ENCODE results near the gene MRPS26. TPM values are rescaled to one million over a fixed set of nuclear protein-coding genes. Genes with fewer than 3 reads are reported as not detected.
"Not testable (repeated sequence)": the region's sequence is repeated elsewhere in the genome, so short reads cannot be mapped to it uniquely, and the experiment has no call there.

Gene MRPS26
- total RNA-seq, 3 donors from 2014 or later (not counting 1 experiment from before 2014, with no cell fraction given) = 17.5 to 21.3 (median 19.1) TPM

DNA sequence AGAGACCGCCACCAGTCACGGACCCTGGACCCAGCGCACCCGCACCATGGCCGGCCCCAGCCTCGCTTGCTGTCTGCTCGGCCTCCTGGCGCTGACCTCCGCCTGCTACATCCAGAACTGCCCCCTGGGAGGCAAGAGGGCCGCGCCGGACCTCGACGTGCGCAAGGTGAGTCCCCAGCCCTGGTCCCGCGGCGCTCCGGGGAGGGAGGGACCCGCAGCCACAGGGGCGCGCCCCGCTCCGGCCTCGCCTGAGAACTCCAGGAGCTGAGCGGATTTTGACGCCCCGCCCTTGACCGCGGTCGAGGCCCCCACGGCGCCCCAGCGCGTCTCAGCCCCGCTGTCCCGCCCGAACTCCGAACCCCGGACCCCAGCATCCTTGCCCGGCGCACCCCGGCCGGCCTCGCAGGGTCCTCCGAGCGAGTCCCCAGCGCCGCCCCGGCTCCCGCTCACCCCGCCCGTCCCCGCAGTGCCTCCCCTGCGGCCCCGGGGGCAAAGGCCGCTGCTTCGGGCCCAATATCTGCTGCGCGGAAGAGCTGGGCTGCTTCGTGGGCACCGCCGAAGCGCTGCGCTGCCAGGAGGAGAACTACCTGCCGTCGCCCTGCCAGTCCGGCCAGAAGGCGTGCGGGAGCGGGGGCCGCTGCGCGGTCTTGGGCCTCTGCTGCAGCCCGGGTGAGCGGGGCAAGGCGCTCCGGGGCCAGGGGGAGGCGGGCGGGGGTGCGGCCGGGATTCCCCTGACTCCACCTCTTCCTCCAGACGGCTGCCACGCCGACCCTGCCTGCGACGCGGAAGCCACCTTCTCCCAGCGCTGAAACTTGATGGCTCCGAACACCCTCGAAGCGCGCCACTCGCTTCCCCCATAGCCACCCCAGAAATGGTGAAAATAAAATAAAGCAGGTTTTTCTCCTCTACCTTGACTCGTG is 26.0 kb downstream of the MRPS26 start, which contains the start of gene OXT:
Gene OXT (plus strand): TSS at position 11 of the 920 bp plus-strand sequence. CDS start 36 bp downstream, at position 47.
- H3K4me3 Mint-ChIP-seq = peak within 1 kb of the TSS; percentile 89
- H3K4me3 ChIP-seq (ENCODE audit: low read length) = peak within 1 kb of the TSS; percentile 31
- TF ChIP-seq, protein P1, sequence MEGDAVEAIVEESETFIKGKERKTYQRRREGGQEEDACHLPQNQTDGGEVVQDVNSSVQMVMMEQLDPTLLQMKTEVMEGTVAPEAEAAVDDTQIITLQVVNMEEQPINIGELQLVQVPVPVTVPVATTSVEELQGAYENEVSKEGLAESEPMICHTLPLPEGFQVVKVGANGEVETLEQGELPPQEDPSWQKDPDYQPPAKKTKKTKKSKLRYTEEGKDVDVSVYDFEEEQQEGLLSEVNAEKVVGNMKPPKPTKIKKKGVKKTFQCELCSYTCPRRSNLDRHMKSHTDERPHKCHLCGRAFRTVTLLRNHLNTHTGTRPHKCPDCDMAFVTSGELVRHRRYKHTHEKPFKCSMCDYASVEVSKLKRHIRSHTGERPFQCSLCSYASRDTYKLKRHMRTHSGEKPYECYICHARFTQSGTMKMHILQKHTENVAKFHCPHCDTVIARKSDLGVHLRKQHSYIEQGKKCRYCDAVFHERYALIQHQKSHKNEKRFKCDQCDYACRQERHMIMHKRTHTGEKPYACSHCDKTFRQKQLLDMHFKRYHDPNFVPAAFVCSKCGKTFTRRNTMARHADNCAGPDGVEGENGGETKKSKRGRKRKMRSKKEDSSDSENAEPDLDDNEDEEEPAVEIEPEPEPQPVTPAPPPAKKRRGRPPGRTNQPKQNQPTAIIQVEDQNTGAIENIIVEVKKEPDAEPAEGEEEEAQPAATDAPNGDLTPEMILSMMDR (IDR thresholded peaks at IDR 0.05) = no peak
- H3K4me1 ChIP-seq (ENCODE audit: control insufficient read depth, insufficient read depth, low read length) = peaks cover 16% of the 10 kb centered on the region
- H3K27ac Mint-ChIP-seq = peak within 1 kb of the TSS; percentile 5 to 82
- intact Hi-C loops (cut with micrococcal nuclease) = no loop called here
- peaks cover 8% of the 10 kb centered on the region for H3K27me3 ChIP-seq (ENCODE audit: control insufficient read depth, insufficient read depth, low read length)
- H3K27ac ChIP-seq (ENCODE audit: low read length) = no peak within 1 kb of the TSS
- ATAC-seq (peak; percentile 82 to 90 (median 85)), DNase-seq (peak; percentile 43 to 88)
- WGBS (ENCODE audit: insufficient coverage) = 8% methylated on average over 94 of the region's 95 CpGs
- H3K9me3 ChIP-seq (ENCODE audit: control insufficient read depth, insufficient read depth, low read length) = no peaks in the 10 kb centered on the region
- no peaks in the 10 kb centered on the region for H3K36me3 Mint-ChIP-seq
- H3K27me3 Mint-ChIP-seq (ENCODE audit: low read depth in 2 of 2) = peaks cover 8 to 16% of the 10 kb centered on the region in 2 donors
- H3K36me3 ChIP-seq (ENCODE audit: control insufficient read depth, insufficient read depth, low read length) = no peaks in the 10 kb centered on the region
- no peaks in the 10 kb centered on the region for H3K9me3 Mint-ChIP-seq
- peaks cover 9 to 19% of the 10 kb centered on the region in 2 donors for H3K4me1 Mint-ChIP-seq

DNA sequence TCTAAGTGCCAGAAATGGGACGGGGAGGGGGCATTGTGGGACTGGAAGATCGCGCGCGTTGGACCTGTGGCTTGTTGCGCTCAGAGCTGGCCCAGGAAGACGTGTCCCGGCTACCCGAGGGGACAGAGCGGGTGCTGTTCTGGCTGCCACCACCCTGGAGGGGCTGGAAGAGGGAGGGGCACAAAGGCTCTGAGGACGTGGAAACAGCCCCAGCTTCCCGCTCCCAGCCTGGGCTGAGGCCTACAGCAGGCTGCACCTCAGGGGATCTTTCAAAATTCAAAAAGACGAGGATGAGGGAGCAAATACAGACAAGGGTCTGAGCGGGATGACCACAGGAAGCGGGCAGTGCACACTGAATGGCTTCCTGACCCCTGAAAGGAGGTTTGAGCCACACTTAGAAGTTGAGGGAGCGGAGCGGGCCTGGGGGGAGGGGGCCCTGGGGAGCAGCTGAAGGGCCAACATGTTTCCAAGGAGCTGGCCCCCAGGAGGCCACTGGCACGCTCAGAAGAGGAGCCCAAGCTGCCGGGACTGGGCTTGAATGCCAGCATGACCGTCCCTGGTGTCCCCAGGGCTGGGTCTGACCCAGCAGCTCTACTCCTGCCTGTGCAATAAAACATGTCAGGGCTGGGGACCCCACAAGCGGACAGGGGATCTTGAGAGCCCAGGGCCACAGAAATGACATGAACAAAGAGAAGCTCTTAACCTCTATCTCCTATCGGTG is 26.8 kb downstream of the MRPS26 start:
- ATAC-seq = no peak
- Mint-ChIP-seq H3K9me3 (no peaks in the 10 kb centered on the region), H3K4me1 (peaks cover 13 to 25% of the 10 kb centered on the region in 2 donors), H3K27ac (peak overlapping the region in 1 of 2 donors; percentile 82), H3K4me3 (peak overlapping the region; percentile 85), H3K36me3 (no peaks in the 10 kb centered on the region), H3K27me3 (ENCODE audit: low read depth in 2 of 2) (peaks cover 8 to 16% of the 10 kb centered on the region in 2 donors)
- intact Hi-C loops (cut with micrococcal nuclease) = no loop called here
- TF ChIP-seq, protein P1 (IDR thresholded peaks at IDR 0.05) = no peak
- WGBS (ENCODE audit: insufficient coverage) = 84% methylated on average over 22 of the region's 22 CpGs
- Histone ChIP-seq H3K4me1 (ENCODE audit: control insufficient read depth, insufficient read depth, low read length) (peaks cover 24% of the 10 kb centered on the region), H3K9me3 (ENCODE audit: control insufficient read depth, insufficient read depth, low read length) (no peaks in the 10 kb centered on the region), H3K27me3 (ENCODE audit: control insufficient read depth, insufficient read depth, low read length) (peaks cover 8% of the 10 kb centered on the region), H3K4me3 (ENCODE audit: low read length) (peak overlapping the region; percentile 19), H3K27ac (ENCODE audit: low read length) (no peak overlapping the region), H3K36me3 (ENCODE audit: control insufficient read depth, insufficient read depth, low read length) (no peaks in the 10 kb centered on the region)
- peak in 1 of 2 donors; percentile 4 for DNase-seq

DNA sequence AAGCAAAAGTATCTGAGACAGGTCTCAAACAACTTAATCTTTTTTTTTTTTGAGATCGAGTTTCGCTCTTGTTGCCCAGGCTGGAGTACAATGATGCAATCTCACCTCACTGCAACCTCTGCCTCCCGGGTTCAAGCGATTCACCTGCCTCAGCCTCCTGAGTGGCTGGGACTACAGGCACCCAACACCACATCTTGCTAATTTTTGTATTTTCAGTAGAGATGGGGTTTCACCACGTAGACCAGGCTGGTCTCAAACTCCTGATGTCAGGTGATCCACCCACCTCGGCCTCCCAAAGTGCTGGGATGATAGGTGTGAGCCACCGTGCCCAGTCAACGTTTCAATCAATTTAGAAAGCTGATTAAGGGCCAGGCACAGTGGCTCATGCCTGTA is 27.4 kb downstream of the MRPS26 start:
- Mint-ChIP-seq H3K27me3 (ENCODE audit: low read depth in 2 of 2) (peaks cover 8 to 16% of the 10 kb centered on the region in 2 donors), H3K4me1 (peaks cover 16 to 28% of the 10 kb centered on the region in 2 donors), H3K4me3 (peak overlapping the region; percentile 40)
- H3K27me3 ChIP-seq (ENCODE audit: control insufficient read depth, insufficient read depth, low read length) = peaks cover 11% of the 10 kb centered on the region
- H3K36me3 ChIP-seq (ENCODE audit: control insufficient read depth, insufficient read depth, low read length); DNase-seq; H3K9me3 ChIP-seq (ENCODE audit: control insufficient read depth, insufficient read depth, low read length); ATAC-seq; H3K36me3 Mint-ChIP-seq; H3K27ac ChIP-seq (ENCODE audit: low read length); H3K9me3 Mint-ChIP-seq; H3K27ac Mint-ChIP-seq; intact Hi-C loops (cut with micrococcal nuclease); H3K4me3 ChIP-seq (ENCODE audit: low read length): not testable (repeated sequence)
- 88% methylated on average over 8 of the region's 8 CpGs for WGBS (ENCODE audit: insufficient coverage)
- peaks cover 24% of the 10 kb centered on the region for H3K4me1 ChIP-seq (ENCODE audit: control insufficient read depth, insufficient read depth, low read length)

DNA sequence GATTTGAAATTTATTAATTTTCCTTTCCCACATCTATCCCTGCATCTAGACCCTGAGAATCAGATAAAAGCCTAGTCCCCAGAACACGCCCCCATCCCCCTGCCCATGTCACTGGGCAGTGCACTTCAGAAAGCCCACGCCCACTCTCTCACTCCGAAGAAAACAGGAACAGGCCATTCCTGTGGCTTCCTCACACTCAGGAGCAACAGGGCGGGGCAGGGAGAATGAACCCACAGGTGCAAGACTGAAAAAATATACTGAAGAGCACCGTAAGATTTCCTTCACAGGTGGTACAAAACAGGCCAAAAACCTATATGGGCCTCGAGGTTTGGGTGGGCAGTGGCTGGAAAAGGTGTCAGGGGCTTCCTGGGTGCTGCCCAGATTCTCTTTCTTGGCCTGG is 29.0 kb downstream of the MRPS26 start:
- peaks cover 16 to 28% of the 10 kb centered on the region in 2 donors for H3K4me1 Mint-ChIP-seq
- Histone ChIP-seq H3K4me3 (ENCODE audit: low read length) (no peak overlapping the region), H3K9me3 (ENCODE audit: control insufficient read depth, insufficient read depth, low read length) (no peaks in the 10 kb centered on the region), H3K27ac (ENCODE audit: low read length) (no peak overlapping the region), H3K36me3 (ENCODE audit: control insufficient read depth, insufficient read depth, low read length) (no peaks in the 10 kb centered on the region), H3K27me3 (ENCODE audit: control insufficient read depth, insufficient read depth, low read length) (peaks cover 11% of the 10 kb centered on the region), H3K4me1 (ENCODE audit: control insufficient read depth, insufficient read depth, low read length) (peaks cover 24% of the 10 kb centered on the region)
- 35% methylated on average over 6 of the region's 6 CpGs for WGBS (ENCODE audit: insufficient coverage)
- no peak overlapping the region for H3K27ac Mint-ChIP-seq
- H3K27me3 Mint-ChIP-seq (ENCODE audit: low read depth in 2 of 2) = peaks cover 19 to 21% of the 10 kb centered on the region in 2 donors
- ATAC-seq (no peak), DNase-seq (no peak)
- TF ChIP-seq, protein P1 (IDR thresholded peaks at IDR 0.05) = no peak
- no peaks in the 10 kb centered on the region for H3K9me3 Mint-ChIP-seq
- no peaks in the 10 kb centered on the region for H3K36me3 Mint-ChIP-seq
- no peak overlapping the region for H3K4me3 Mint-ChIP-seq
- intact Hi-C loops (cut with micrococcal nuclease) = no loop called here

DNA sequence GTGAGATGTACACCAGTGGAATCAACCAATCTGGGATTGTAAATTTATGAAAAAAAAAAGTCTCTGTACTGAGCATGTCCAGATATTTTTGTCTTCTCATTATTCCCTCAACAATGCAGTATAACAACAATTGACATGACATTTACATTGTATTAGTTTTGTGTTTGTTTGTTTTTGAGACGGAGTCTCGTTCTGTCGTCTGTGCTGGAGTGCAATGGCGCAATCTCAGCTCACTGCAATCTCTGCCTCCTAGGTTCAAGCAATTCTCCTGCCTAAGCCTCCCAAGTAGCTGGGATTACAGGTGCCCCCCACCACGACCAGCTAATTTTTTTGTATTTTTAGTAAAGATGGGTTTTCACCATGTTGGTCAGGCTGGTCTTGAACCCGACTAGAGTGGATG is 29.5 kb downstream of the MRPS26 start:
- peaks cover 24% of the 10 kb centered on the region for H3K4me1 ChIP-seq (ENCODE audit: control insufficient read depth, insufficient read depth, low read length)
- Mint-ChIP-seq H3K27me3 (ENCODE audit: low read depth in 2 of 2) (peaks cover 22 to 24% of the 10 kb centered on the region in 2 donors), H3K4me1 (peaks cover 16 to 28% of the 10 kb centered on the region in 2 donors)
- H3K27ac Mint-ChIP-seq; H3K27ac ChIP-seq (ENCODE audit: low read length); H3K9me3 Mint-ChIP-seq; H3K36me3 ChIP-seq (ENCODE audit: control insufficient read depth, insufficient read depth, low read length); H3K4me3 ChIP-seq (ENCODE audit: low read length); H3K9me3 ChIP-seq (ENCODE audit: control insufficient read depth, insufficient read depth, low read length); H3K4me3 Mint-ChIP-seq; intact Hi-C loops (cut with micrococcal nuclease); DNase-seq; H3K36me3 Mint-ChIP-seq; ATAC-seq: not testable (repeated sequence)
- WGBS (ENCODE audit: insufficient coverage) = 83% methylated on average over 6 of the region's 6 CpGs
- H3K27me3 ChIP-seq (ENCODE audit: control insufficient read depth, insufficient read depth, low read length) = peaks cover 11% of the 10 kb centered on the region

Data from natural killer cell (primary cell).